Gastroesophageal sphincter (tissue), 4 donors: Measurements from ENCODE around the gene TMEM37. TPM values are rescaled to one million over a fixed set of nuclear protein-coding genes. Genes with fewer than 3 reads are reported as not detected.

Experiments
- ATAC-seq: fragments of 150-250 bp; one replicate; pipeline ENCODE4 v1.9.1; 2016; ENCODE audit warnings: mild to moderate bottlenecking, moderate library complexity
- H3K27ac ChIP-seq, 4 donors: fragments of 200-600 bp; sonication (generic) in 3 of 4; 1 replicate in 3 of 4; 2 replicates in 1 of 4; pipeline ENCODE4 v1.5.1; 2016 to 2019
- H3K27me3 ChIP-seq: fragments of 200-600 bp; sonication (generic); one replicate; pipeline ENCODE4 v1.5.1; 2019
- H3K36me3 ChIP-seq, 2 donors: fragments of 200-600 bp; sonication (generic); one replicate each; pipeline ENCODE4 v1.5.1; 2019; ENCODE audit warnings: control low read depth in 1 of 2
- H3K4me1 ChIP-seq, 3 donors: fragments of 200-600 bp; sonication (generic); 1 replicate in 2 of 3; 2 replicates in 1 of 3; pipeline ENCODE4 v1.5.1; 2016 to 2019; ENCODE audit warnings: control low read depth in 2 of 3
- H3K4me3 ChIP-seq, 2 donors: fragments of 200-600 bp; sonication (generic); one replicate each; pipeline ENCODE4 v1.5.1; 2019; ENCODE audit warnings: mild to moderate bottlenecking in 1 of 2, moderate library complexity in 1 of 2
- H3K9me3 ChIP-seq, 3 donors: fragments of 200-600 bp; sonication (generic); one replicate each; pipeline ENCODE4 v1.5.1; 2017 to 2019; ENCODE audit warnings: control low read depth in 2 of 3
- EP300 ChIP-seq: sonication (generic); formaldehyde crosslinking; IDR thresholded peaks from one replicate; pipeline ENCODE4 v1.6.1; 2017; ENCODE audit warnings: antibody characterized with exemption, mild to moderate bottlenecking
- POLR2A ChIP-seq, 2 donors: fragments of 450-650 bp; IDR thresholded peaks; one replicate each; pipeline ENCODE4 v1.6.1; 2017; ENCODE audit warnings: antibody characterized with exemption in 2 of 2, mild to moderate bottlenecking in 2 of 2, moderate library complexity in 1 of 2
- POLR2AphosphoS5 ChIP-seq: sonication (generic); formaldehyde crosslinking; IDR thresholded peaks from one replicate; pipeline ENCODE4 v1.6.1; 2017; ENCODE audit warnings: antibody characterized with exemption
- WGBS, 2 donors: methylation state at CpG; one replicate each; pipeline ENCODE4 v1.1.5; 2018; ENCODE audit warnings: low coverage in 1 of 2; 5-methylcytosine and 5-hydroxymethylcytosine counted together
- total RNA-seq, 4 donors: library from RNA; depleted of rRNA; stranded (reverse); fragments of >200 nt; gene quantifications; one replicate each; pipeline ENCODE4 v1.1.0, GENCODE V29; 2016
- TF ChIP-seq, protein P1 (sequence below), 4 experiments: fragments of 200-600 bp in 2 of 4; fragments of 450-650 bp in 2 of 4; sonication (generic) in 1 of 4; IDR thresholded peaks; one replicate each; pipeline ENCODE4 v1.5.1; 2017 to 2019; ENCODE audit warnings: antibody characterized with exemption in 4 of 4, mild to moderate bottlenecking in 2 of 4, moderate library complexity in 2 of 4

The TMEM37 gene
- total RNA-seq, 4 donors from 2014 or later, result 3.0 to 8.1 (median 5.2) TPM; not detected in 1

DNA sequence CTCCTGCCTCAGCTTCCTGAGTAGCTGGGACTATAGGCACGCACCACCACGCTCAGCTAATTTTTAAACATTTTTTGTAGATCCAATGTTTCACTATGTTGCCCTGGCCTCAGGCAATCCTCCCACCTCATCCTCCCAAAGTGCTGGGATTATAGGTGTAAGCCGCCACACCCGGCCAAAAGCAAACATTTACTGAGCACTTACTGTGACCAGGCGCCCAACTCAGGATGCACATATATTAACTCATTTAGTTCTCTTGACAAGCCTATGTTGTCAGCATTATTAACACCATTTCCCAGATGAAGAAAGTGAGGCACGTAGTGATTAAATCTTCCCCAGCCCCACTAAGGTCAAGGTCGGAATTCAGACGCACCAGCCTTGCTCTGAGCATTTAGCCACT, 41.1 kb downstream of the TMEM37 start:
- WGBS, 2 donors, result 93 to 97% methylated on average over 3 to 8 of the region's 8 CpGs
- Histone ChIP-seq H3K27ac (no peak overlapping the region), H3K36me3 (no peaks in the 10 kb centered on the region), H3K27me3 (peaks cover 16% of the 10 kb centered on the region), H3K9me3 (no peaks in the 10 kb centered on the region), H3K4me3 (no peak overlapping the region), H3K4me1 (peaks cover 0 to 17% (median 0%) of the 10 kb centered on the region in 3 donors)
- no peak for ATAC-seq
- TF ChIP-seq EP300 (no peak), POLR2AphosphoS5 (no peak), POLR2A (IDR thresholded peaks at IDR 0.05) (no peak)
- TF ChIP-seq, protein P1, sequence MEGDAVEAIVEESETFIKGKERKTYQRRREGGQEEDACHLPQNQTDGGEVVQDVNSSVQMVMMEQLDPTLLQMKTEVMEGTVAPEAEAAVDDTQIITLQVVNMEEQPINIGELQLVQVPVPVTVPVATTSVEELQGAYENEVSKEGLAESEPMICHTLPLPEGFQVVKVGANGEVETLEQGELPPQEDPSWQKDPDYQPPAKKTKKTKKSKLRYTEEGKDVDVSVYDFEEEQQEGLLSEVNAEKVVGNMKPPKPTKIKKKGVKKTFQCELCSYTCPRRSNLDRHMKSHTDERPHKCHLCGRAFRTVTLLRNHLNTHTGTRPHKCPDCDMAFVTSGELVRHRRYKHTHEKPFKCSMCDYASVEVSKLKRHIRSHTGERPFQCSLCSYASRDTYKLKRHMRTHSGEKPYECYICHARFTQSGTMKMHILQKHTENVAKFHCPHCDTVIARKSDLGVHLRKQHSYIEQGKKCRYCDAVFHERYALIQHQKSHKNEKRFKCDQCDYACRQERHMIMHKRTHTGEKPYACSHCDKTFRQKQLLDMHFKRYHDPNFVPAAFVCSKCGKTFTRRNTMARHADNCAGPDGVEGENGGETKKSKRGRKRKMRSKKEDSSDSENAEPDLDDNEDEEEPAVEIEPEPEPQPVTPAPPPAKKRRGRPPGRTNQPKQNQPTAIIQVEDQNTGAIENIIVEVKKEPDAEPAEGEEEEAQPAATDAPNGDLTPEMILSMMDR (IDR thresholded peaks at IDR 0.05), result no peak

DNA sequence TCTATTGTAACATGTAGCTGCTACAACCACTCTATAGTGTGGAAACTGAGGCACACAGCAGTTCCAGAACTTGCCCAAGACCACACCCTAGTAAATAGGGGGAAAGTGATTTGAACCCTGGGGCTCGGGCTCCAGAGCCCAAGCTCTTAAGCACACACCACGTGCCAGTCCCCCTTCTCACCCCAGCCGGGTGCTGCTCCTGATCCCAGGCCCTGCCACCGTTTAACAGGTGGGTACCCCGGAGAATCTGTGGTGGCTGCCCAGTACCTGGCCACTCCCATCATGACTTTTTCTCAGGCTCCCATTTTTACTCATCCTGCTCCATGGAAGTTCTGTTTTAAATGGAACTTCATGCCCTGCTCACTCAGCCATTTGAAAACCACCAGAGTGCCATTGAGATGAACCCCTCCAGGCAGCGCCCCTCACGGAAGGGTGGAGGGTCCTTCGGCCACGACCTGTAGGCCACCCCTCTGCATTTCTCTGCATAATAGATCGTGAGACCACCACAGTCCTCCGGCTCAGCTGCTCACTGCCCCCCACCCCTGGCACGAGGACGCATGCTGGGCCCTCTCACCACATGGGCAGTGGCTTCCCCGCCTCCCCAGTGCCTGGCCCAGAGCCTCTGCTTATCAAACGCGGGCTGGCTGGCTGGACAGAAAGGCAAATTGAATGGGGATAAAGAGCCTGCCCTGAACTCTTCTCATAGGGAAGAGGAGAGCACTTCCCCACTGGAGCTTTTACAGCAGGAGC, 42.1 kb downstream of the TMEM37 start:
- H3K36me3 ChIP-seq, result no peaks in the 10 kb centered on the region
- peaks cover 0 to 15% (median 0%) of the 10 kb centered on the region in 3 donors for H3K4me1 ChIP-seq
- no peak overlapping the region for H3K27ac ChIP-seq
- ATAC-seq, result no peak
- no peaks in the 10 kb centered on the region for H3K9me3 ChIP-seq
- 60 to 100% methylated on average over 1 to 2 of the region's 16 CpGs for WGBS, 2 donors
- TF ChIP-seq POLR2AphosphoS5, result no peak
- TF ChIP-seq, protein P1 (IDR thresholded peaks at IDR 0.05), result no peak
- no peak for TF ChIP-seq EP300
- no peak for TF ChIP-seq POLR2A (IDR thresholded peaks at IDR 0.05)
- no peak overlapping the region for H3K4me3 ChIP-seq
- H3K27me3 ChIP-seq, result peaks cover 22% of the 10 kb centered on the region

DNA sequence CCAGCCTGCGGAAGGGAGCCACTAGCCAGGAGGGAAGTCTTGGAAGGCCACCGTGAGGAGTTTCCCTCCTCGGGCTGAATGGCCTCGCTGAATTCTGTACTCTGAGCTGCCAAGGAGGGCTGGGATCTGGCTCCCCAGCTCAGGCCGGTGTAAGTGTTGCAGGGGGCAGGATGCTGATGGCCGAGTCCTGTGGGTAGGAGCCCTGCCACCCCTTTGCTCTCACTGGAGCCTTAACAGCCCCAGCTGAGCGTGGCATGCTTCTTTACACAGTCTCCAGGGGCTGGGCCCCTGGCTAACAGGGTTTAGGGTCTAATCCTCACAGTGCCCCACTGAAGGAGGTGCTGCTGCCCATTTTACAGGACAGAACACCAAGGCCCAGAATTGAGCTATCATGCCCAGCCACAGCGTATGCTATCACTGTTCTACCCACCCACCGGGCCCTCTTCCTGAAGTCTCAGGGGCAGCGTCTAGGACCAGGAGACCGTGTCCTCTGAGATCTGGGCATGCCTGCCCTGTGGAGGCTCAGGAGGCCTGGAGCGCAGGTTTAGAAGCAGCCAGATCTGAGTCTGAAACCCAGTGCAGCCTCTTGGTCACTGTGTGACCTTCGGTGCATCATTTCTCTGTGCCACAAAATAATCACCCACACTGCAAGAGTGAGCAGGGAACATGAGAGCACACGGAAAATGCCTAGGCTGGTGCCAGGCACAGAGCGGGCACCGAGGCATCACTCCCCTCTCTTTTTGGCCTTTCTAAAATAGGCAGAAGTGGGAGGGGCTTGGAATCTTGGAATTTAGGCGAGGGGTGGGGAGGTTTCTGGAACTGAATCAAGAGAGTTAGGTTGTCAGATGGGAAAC, 42.9 kb downstream of the TMEM37 start:
- H3K27me3 ChIP-seq, result peaks cover 22% of the 10 kb centered on the region
- ATAC-seq, result no peak
- H3K4me3 ChIP-seq, result no peak overlapping the region
- WGBS, 2 donors, result 83 to 90% methylated on average over 6 to 7 of the region's 17 CpGs
- no peak for TF ChIP-seq EP300
- peaks cover 0 to 9% (median 0%) of the 10 kb centered on the region in 3 donors for H3K4me1 ChIP-seq
- no peak overlapping the region for H3K27ac ChIP-seq
- no peaks in the 10 kb centered on the region for H3K9me3 ChIP-seq
- no peaks in the 10 kb centered on the region for H3K36me3 ChIP-seq

- WGBS, 2 donors, result 83 to 87% methylated on average over 4 to 5 of the region's 9 CpGs
- Histone ChIP-seq H3K9me3 (no peaks in the 10 kb centered on the region), H3K36me3 (no peaks in the 10 kb centered on the region), H3K27ac (no peak overlapping the region), H3K27me3 (peaks cover 22% of the 10 kb centered on the region), H3K4me1 (peaks cover 0 to 9% (median 0%) of the 10 kb centered on the region in 3 donors), H3K4me3 (no peak overlapping the region)
- TF ChIP-seq EP300 (no peak), POLR2A (IDR thresholded peaks at IDR 0.05) (no peak), POLR2AphosphoS5 (no peak)
- TF ChIP-seq, protein P1 (IDR thresholded peaks at IDR 0.05), result no peak
- ATAC-seq, result no peak
Measured at GRCh38 chr2:119475225-119475856, 43.7 kb downstream of the TMEM37 start.

GRCh38 chr2:119475857-119476244, 44.2 kb downstream of the TMEM37 start:
- 46 to 80% methylated on average over 2 of the region's 6 CpGs for WGBS, 2 donors
- Histone ChIP-seq H3K27ac (no peak overlapping the region), H3K4me1 (peaks cover 0 to 9% (median 0%) of the 10 kb centered on the region in 3 donors), H3K36me3 (no peaks in the 10 kb centered on the region), H3K27me3 (peaks cover 22% of the 10 kb centered on the region), H3K9me3 (no peaks in the 10 kb centered on the region), H3K4me3 (no peak overlapping the region)
- TF ChIP-seq, protein P1 (IDR thresholded peaks at IDR 0.05), result no peak
- TF ChIP-seq EP300, result no peak
- TF ChIP-seq POLR2A (IDR thresholded peaks at IDR 0.05), result no peak
- no peak for TF ChIP-seq POLR2AphosphoS5
- ATAC-seq, result no peak
